HL-60/S4 (cell line): ENCODE data around the gene RBAK.
"Not testable (repeated sequence)": the region's sequence is repeated elsewhere in the genome, so short reads cannot be mapped to it uniquely, and the experiment has no call there.

Source experiments
- in situ Hi-C: fragments of 300-500 bp; cut with MboI; formaldehyde crosslinking; loops from 2 replicates; pipeline ENCODE4 v1.14.3; 2022; ENCODE audit warnings: low sequenced_read_pairs

RBAK gene

DNA sequence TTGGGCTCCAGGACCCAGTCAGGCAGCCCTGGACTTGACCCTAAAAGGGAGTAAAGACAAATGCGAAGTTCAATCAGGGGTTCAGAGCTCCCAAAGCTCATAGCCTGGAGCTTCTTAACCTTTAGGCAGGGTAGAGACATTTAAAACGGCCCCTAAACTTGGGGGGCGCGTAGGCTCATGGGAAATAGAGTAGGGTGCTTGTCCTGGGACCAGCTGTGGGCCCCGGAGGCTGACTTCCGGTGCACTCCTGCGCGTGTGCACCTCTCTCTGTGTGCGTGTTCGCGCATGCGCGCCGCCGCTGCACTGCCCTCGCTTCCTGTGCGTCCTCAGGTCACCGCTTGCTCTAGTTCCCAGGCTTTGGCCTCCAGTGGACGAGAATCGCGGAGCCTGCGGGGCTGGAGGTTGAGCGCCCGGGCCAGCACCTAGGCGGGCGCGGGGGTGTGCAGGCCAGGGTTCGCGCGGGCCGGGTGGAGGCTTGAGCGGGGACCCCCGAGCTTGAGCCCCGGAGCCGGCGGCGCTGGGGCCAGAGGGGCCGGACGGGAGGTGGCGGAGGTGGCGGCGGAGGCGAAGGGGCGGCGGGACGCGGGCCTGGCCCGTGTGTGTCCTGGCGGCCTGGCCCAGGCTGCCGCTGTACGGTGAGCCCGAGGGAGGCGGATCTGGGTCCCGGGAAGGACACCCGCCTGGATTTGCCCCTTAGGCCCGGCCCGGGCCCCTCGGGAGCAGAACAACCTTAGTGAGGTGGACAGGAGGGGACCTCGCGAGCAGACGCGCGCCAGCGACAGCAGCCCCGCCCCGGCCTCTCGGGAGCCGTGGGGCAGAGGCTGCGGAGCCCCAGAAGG lies at the start of gene RBAK:
Gene RBAK, plus strand, starts transcription at position 303 of the 839 bp plus-strand sequence. CDS start 2,217 bp downstream, outside the sequence.
- in situ Hi-C loops = no loop called here

- in situ Hi-C loops = no loop called here
These were observed 48.9 kb upstream of the RBAK start for GRCh38 chr7:4996696-4997222.

DNA sequence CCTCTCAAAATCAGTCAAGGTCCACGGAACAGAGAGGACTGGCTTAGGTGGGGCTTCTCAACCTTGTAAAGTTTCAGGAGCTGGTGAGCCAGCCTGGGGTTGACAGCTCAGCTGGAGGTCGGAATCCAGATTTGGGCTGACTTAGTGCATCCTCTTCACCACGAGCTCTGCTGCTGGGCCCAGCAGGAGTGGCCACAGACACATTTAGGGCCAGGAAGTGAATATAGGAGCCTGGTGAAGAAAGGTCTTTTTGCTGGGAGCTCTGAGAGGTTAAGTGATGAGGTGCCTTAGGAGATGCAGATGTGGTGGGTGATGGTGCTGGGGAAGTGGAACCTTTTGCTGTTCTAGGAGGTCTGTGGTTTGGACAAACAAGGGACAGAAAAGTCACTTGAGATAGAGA lies 47.4 kb upstream of the RBAK start:
- in situ Hi-C loops = no loop called here

DNA sequence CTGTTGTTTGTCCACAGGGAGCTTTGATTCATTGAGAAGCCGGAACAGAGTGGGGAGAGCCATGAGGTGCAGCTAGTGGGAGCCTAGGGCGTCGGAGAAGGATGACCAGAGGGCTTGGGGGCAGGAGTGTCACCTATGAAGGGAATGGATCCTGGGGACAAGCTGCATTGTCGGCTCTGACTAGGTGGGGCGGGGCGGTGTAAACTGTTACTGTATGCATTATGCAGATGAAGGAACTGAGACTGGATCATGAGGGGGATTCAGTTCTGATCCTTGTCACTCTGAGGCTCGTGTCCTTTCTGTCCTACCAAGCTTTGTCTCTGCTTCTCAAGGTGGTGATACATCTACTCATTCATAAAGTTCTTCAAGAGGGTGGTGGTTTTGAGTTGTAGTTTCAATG lies 46.8 kb upstream of the RBAK start:
- in situ Hi-C loops = no loop called here

DNA sequence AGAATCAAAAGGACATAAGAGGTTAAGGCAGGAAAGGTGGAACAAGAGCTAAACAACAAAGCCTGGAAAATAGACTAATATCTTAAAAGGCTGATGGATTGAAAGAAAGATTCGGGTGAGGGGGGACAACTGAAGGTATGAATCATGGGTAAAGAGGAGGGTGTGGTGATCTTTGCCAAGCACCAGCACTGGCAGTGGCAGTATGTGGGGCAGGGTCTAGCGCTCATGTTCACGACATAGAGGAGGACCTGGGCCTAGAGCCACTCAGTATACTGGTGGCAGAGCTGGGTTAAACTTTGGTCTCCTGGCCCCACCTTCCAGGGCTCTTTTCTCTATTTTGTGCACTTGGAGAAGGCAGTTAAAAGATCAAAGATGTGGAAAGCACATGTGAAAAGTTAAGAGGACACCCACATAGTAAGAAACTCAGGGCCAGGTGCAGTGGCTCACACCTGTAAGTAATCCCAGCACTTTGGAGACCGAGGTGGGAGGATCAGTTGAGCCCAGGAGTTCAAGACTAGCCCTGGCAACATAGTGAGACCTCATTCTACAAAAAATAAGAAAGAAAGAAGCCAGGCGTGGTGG lies 46.2 kb upstream of the RBAK start:
- in situ Hi-C loops = no loop called here

DNA sequence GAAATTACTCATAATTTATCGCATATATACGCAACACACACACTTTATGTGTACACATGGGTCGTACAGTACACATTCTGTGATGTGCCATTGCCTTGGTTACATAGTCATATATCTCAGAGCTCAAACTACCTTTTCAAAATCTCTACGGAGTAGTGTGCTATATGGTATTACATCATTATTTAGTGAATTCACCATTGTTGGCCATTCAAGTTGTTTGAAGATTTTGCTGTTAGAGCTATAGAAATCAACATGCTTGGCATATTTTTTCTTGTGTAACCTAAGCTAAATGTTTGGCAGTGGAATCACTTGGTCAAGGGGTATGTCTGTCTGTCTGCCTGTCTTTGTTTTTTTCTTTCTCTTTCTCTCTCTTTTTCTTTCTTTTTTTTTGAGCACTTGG lies 44.7 kb upstream of the RBAK start:
- in situ Hi-C loops = no loop called here

GRCh38 chr7:5001911-5002310 lies 43.7 kb upstream of the RBAK start:
- in situ Hi-C loops = no loop called here

GRCh38 chr7:5005066-5005465 lies 40.6 kb upstream of the RBAK start:
- in situ Hi-C loops = no loop called here

DNA sequence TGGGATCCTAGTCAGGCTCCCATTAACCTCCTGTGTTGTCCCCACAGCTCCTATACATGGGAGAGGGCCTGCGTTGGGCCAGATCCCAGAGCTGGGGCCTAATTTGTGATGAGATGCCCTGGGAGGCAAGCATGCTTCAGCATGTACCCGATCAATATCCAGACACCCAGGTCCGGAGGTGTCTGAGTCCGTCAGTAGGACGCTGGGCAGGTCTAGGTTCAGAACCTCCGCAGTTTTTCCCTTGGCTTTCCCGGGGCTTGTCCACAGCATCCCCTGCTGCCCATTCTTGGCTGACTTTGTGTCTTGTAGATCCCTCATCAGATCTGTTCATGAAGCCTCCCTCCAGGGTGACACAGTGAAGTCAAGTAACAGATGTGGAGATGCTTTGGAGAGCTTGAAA lies 32.7 kb upstream of the RBAK start:
- in situ Hi-C loops = no loop called here

GRCh38 chr7:5015936-5016335 lies 29.7 kb upstream of the RBAK start:
- in situ Hi-C loops = not testable (repeated sequence)

GRCh38 chr7:5017626-5018025 lies 28.0 kb upstream of the RBAK start:
- in situ Hi-C loops = not testable (repeated sequence)

DNA sequence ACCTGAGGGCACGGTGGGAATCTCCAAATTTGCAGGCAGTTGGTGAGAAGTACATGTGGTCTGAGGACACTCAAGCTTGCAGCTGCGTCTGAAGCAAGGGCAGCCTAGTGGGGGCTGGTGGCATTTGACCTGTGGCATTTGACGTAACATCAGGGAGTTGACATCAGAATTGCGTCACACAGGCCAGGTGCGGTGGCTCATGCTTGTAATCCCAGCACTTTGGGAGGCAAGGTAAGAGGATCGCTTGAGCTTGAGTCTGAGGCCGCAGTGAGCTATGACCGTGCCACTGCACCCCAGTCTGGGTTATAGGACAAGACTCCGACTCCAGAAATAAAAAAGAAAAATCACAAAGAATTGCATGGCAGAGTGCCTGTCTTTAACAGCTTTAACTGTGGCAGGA lies 25.6 kb upstream of the RBAK start:
- in situ Hi-C loops = no loop called here

DNA sequence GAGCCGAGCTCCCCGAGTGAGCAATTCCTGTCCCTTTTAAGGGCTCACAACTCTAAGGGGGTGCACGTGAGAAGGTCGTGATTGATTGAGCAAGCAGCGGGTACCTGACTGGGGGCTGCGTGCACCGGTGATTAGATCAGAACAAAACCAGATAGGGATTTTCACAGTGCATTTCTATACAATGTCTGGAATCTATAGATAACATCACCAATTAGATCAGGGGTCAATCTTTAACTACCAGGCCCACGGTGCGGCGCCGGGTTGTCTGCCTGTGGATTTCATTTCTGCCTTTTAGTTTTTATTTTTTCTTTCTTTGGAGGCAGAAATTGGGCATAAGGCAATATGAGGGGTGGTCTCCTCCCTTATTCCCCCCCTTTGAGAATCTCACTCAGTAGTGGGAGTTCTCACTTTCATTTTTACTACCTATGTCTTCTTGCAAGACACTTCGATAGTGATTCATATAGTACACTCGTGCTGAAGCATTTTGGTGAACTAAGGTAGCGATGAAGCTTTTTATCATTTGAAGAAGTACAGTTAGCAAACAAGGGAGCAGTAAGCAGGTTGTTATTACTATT lies 24.6 kb upstream of the RBAK start:
- in situ Hi-C loops = not testable (repeated sequence)

GRCh38 chr7:5023626-5024025 lies 22.0 kb upstream of the RBAK start:
- in situ Hi-C loops = not testable (repeated sequence)

- in situ Hi-C loops = not testable (repeated sequence)
These were observed 17.8 kb upstream of the RBAK start for GRCh38 chr7:5027796-5028410.

DNA sequence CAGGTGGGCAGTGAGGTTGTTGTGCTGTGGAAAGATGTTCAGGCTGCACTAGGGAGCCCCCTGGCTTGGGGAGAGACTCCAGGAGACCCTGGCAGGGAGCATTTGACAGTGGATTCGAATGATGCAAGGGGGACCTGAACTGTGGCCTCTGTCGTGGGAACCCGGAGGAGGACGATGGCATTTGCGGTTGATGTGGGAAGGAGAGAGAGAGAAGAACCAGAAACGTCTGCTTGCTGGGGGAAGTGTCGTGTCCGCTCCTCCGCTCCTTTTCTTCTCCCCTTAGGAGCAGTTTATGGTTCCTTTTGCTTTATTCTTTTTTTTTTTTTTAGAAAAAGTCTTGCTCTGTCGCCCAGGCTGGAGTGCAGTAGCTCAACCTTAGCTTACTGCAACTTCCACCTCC lies 12.5 kb upstream of the RBAK start:
- in situ Hi-C loops = not testable (repeated sequence)

- in situ Hi-C loops = no loop called here
These were observed 10.4 kb upstream of the RBAK start for GRCh38 chr7:5035276-5035675.

DNA sequence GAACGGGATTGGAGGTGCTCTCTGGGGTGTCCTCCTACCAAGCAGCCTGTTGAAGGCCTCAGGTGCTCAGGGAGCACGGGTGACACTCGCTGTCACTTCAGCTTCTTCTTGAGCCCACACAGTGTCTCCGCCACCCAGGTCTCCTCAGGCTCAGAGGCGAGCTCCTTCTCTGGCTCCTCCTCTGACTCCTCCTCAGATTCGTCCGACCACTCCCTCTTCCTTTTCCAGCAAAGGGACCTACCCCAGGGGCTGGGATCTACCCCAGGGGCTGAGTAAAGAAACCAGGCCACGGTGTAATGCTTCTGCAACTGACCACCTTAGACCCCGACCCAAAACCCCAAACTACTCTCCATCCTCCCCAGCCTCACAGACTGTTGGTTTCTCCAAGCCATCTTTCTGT lies 9.2 kb upstream of the RBAK start:
- in situ Hi-C loops = no loop called here

- in situ Hi-C loops = no loop called here
These were observed 4.6 kb upstream of the RBAK start for GRCh38 chr7:5041047-5041446.

GRCh38 chr7:5043661-5044060 lies 2.0 kb upstream of the RBAK start:
- in situ Hi-C loops = no loop called here

DNA sequence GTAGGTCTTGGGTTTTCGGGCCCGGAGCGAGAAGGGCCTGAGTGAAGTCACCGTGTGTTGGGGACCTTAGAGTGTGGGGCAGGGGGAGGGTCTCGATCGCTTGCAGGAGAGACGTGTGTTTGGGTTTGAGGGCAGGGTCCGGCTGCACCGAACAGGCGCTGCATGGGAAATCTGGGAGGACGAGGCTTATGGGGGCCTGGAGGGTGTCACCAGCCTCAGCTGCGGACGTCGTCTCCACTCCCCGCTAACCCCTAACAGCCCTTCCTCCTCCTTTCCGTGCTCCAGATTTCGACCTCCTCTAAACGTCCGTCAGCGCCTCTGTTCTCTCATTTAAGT lies 705 bp downstream of the RBAK start:
- in situ Hi-C loops = not testable (repeated sequence)

- in situ Hi-C loops = not testable (repeated sequence)
These were observed 1.5 kb downstream of the RBAK start for GRCh38 chr7:5047127-5047526.
